CD4-positive, alpha-beta T cell treated with Interferon gamma for 1 hour (primary cell): ENCODE measurements around the gene GLO1.
"Not testable (repeated sequence)": the region's sequence is repeated elsewhere in the genome, so short reads cannot be mapped to it uniquely, and the experiment has no call there.

Source experiments
- DNase-seq: peaks from one replicate; pipeline ENCODE4 v3.0.0-alpha.2; 2020

The GLO1 gene

DNA sequence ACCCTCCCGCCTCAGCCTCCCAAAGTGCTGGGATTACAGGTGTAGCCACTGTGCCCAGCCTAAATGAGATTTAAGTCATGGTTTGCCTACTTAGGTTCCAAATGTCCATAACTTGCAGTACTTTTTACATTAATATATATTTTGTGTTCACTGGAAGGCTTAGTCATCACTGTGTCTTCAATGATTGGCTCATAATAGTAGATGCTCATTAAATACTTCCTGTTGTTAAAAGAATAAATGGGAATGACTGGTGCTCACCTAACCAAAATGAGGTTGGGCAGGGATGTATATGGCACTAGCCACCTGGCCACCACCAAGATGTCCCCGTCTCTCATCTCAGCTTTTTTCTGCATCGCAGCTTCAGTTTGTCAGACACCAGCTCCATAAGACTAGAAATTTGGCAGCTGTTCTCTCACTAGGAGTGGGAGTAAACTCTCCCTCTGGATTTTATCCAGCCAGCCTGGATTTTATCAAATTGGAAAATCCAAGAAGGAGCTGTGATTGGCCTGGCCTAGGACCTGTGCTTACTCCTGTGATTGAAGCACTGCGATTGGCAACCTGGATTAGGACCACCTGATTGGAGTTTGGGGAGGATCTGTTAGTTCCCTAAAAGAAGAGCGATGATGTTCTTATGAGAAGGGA, 1.1 kb upstream of the GLO1 start:
- DNase-seq, result no peak

DNA sequence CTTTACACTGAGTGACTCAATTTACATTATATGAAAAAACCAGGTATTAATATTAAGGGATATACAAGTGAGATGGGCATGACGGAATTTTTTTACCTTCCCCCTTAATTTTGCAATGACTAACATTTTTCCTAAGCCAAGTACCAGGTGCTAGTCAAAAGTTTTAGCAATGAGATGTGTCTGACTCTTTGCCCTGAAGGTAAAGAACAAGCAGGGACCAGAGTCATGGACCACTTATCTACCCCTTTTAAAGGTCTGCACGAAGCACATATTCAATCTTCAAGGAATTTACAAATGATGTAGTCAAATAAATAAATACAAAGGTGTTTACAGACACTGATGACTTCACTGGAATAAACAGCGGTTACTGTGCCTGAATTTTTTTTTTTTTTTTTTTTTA, 1.4 kb downstream of the GLO1 start:
- DNase-seq, result no peak

DNA sequence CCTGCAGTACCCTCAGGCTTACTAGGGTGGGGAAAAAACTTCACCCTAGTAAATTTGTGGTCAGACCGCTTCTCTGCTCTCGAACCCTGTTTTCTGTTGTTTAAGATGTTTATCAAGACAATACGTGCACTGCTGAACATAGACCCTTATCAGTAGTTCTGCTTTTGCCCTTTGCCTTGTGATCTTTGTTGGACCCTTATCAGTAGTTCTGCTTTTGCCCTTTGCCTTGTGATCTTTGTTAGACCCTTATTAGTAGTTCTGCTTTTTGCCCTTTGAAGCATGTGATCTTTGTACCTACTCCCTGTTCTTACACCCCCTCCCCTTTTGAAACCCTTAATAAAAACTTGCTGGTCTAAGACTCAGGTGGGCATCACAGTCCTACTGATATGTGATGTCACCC, 3.2 kb downstream of the GLO1 start:
- not testable (repeated sequence) for DNase-seq

DNA sequence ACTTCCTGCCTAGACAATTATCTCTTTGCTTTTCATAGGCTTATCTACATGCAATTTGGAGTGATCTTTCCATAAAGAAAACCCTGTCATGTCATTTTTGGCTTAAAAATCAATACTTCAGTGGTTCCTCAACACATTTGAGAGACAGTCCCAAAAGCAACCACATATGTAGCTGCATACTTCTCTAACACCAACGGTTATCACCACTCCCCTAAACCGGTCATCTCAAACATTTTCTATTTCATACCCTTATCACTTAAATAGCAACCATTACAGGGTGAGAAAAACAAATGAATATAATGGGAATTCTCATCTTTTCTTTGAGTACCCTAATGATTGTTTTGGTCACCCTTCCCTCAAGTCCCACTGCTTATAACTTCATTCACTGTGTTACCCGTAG, 5.1 kb downstream of the GLO1 start:
- no peak for DNase-seq

DNA sequence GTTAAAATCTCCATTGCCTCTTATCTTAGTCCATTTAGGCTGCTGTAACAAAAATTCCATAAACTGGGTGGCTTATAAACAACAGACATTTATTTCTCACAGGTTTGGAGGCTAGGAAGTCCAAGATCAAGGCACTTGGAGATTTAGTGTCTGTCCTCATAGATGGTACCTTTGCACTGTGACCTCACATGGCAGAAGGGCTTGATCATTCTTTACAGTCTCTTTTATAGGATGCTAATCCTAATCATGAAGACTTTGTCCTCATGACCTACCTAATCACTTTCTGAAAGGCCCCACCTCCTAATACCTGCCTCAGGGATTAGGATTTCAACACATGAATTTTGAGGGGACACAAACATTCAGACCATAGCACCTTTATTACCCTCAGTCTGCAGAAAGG, 6.6 kb downstream of the GLO1 start:
- DNase-seq, result no peak

DNA sequence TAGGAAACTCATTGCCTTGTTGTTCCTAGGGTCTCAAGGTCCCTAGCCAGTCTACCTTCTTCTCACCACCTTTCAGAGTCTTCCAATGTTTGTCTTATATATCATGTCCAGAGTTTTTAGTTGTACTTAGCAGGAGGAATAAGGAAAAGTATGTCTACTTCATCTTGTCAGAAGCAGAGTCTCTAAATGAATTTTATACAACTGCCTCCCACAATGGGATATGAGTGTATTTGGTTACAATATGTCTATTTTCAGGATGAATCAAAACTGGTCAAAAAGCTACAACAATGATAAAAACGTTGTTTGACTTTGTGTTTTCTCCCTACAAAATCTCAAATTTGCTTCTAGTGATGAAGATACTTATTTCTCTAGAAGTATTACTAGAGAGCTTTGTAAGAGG, 7.0 kb downstream of the GLO1 start:
- no peak for DNase-seq

DNA sequence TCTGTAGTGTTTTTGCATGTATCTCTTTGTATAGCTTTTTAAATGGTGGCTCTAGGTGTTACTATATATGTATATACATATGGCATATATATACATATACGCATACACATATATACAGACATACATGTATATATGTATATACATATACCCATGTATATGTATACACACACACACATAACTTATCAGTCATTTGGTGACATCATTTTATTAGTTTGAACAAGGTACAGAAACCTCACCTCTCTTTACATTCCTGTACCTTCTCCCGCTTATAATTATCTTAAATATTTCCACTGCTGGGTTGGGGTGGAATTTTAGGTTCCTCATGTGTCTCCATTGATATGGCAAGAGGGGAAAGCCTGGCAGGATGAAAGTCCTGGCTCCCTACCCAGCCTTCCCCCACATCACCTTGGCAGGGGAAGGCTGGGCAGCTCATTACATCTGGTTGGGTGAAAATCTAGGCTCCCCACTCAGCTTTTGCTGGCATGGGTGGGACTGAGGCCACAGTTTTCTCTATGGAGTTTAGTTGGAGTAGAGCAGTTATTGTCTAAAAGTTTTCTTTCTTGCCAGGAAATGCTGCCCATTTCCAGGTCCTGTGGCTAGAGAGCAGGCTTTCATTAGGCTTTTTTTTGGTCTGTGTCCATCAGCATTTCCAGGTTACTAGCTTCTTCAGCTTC, 7.6 kb downstream of the GLO1 start:
- no peak for DNase-seq

DNA sequence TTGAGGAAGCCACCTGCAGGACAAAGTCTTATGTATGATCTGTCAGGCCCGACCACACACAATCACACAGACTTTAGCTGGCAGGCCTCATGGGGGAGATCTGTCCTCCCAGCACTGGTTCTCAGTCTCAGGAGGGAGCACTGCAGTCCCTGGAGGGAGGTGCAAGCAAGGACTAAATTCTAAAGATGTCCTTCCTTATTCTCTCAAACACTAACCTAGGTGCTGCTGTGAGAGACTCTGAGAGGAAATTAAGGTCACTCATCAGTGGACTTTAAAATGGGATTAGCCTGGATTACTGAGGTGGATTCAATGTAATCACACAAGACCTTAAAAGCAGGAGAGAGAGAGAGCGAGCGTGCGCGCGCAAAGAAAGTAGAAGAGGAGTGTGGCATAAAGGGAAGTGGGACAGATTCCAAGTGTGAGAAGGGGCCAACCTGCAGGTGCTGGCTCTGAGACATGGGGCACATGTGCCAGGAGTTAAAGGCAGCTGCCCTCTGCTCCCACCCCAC, 14.3 kb downstream of the GLO1 start:
- peak; percentile 20 for DNase-seq

DNA sequence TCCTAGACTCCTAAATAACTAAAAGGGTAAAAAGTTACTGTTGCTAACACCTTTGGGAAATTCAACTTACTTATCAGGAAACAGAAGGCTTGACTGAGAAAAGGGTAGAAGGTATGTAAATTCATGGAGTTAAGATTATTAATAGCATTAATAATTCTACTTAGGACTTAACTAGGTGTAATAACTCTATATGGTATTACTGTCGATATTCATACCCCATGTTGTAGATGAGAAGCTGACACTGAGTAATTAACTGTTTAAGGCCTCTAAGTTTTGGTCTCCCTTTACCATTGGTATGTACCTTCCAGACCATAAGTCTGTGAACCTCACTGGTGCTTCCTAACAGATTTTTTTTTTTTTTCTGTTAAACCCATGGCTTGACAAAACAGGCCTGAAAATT, 15.4 kb downstream of the GLO1 start:
- no peak for DNase-seq

DNA sequence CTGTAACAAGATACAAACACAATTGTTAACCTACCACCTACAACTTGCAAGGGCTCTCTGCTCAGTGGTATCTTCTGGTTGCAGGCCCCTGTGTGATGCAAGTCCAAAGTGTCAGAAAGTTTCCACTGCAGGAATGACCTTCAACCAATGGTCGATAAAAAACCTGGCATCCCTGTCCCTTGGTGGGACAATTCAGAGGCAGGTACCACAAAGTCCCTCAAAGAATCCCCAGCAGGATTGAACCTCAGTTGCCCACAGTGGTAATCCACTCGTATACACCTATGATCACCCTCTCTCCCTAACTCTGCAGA, 15.9 kb downstream of the GLO1 start:
- no peak for DNase-seq

DNA sequence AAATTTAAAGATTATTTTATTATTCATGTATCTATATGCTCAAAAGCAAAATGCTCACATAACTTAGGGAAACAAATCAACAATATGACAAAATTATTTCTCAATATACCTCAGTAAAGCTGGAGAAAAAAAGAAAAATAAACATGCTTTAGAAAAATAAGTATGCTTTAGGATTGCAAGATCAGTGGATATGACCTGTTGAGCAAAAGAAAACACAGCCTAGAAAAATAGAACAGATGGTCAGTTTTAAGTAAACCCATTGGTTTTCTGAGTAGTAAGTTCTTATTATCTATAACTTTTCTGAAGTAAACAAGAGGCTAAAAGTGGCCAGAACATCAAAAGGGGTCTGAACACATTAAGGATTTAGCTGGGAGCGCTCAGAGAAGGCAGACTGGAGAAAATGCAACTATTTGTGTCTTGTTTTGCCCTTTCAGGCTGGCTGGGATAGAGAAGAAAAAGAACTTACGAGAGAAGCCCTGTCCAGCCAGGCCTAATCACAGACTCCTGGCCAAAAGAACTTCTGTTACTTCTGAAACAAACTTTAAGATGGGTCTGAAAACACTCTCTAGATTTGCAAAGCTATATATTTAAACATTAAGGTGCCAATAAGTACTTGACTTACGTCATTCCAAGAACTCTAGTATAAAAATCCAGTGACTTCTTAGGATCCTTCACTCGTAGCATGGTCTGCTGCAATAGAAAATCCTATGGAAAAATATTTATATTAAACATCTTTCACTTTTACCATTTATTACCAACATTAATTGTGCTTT, 16.5 kb downstream of the GLO1 start:
- no peak for DNase-seq

DNA sequence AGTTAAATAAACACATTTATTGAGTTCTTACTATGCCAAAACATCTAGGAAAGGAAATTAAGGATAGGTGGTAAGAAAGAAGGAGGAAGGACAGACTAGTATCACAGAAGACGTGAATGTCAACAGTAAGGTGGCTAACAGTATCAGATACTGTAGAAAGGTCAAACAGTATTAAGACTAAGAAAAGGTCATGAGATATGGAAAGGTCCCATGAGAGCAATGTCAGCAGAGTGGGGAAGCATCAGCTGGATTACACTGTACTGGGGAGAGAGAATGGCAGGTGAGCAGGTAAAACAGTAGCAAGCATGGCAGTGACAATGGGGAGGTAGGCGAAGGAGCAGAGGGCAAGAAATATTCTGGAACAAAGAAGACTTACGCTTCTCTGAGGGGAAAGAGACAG, 18.0 kb downstream of the GLO1 start:
- DNase-seq, result no peak

DNA sequence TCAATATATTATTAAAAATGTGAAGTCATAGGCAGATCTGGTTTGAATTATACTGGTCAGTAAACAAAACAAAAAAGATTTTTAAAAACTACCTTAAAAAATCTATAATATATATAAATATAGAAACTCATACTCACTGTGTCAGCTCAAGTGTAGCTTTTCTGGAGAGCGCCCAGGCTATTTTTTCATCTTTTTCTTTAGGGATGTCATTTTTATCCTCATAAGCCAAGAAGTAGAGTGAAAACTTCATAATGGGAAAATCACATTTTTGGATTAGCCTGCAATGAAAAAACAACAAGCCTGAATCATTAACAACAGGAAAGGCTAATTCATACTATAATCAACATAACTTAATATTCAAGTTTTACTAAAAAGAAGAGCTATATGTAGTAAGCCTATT, 18.7 kb downstream of the GLO1 start:
- no peak for DNase-seq

DNA sequence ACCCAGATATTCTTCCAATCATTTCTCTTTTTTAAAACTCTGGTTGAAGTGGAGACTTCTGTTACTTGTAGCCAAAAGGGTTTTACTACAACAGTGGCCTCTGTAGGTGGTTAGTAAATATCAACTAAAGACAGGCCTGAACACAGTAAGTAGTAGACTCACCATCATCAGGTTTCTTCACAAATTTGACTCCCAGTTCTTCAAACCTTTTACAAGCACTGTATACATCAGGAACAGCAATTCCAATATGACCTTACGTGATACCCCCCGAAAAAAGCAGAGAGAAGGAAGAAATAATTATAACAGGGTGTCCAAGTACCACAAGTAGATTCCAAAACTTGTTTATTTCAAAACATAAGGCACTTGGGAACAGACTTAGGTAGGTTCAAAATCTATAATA, 21.1 kb downstream of the GLO1 start:
- no peak for DNase-seq

DNA sequence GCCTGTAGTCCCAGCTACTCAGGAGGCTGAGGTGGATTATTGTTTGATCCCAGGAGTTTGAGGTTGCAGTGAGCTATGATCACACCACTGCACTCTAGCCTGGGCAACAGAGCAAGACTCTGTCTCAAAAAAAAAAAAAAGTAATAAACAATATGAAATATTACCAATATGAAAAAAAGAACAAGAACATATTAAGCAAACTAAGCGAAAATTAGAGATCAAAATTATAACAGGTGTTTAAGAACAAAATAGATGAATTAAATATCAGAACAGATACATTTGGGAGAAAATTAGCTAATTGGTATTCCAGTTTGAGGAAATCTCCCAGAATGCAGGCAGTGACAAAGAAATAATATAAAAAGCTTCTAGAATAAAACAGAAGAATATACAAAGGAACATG, 23.3 kb downstream of the GLO1 start:
- DNase-seq, result no peak

DNA sequence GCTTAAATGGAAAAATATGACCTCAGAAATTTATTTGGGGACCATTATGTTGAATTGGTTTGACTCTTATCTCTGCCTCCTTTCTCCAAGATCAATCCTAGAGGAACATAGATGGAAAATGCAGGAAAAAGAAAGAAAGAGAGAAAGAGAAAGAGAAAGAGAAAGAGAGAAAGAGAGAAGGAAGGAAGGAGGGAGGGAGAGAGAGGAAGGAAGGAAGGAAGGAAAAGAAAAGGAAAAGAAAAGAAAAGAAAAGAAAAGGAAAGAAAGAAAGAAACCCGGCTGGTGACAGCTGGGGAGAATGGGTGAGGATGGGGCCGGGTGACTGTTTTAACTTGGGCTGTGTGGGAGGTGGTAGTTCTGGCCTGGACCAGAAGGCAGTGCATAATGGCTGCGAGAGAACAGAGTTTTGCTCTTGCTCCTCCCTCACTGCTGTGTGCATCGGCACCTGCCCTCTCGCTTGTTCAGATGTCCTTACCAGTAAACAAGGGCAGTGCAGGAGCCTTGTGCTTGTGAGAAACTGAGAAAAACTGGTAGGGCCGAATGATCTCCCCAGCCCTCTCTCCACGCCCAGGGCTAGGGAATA, 24.7 kb downstream of the GLO1 start:
- DNase-seq, result no peak

DNA sequence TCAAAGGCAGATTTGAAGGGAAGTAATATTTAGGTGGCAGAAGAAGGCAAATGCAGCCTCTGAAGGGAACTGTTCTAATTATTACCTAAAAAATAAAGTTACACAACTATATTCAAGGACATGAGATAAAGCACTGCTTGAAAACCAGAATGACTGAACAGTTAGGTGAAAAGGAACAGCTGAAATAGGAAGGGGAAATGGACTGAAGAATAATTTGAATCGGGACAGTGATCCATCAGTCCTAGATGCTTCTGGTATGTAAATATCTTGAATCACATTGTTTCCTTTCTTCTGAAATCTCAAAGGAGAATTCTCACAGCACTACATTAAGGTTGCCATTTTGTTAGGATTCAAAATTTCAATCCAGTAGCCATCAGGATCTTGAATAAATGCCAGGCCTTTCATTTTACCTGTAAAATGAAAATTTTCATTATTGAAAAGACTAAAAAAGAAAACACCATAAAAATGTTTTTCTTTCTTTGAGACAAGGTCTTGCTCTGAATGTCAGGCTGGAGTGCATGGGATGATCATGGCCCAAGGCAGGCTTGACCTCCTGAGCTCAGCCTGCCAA, 25.9 kb downstream of the GLO1 start:
- no peak for DNase-seq

DNA sequence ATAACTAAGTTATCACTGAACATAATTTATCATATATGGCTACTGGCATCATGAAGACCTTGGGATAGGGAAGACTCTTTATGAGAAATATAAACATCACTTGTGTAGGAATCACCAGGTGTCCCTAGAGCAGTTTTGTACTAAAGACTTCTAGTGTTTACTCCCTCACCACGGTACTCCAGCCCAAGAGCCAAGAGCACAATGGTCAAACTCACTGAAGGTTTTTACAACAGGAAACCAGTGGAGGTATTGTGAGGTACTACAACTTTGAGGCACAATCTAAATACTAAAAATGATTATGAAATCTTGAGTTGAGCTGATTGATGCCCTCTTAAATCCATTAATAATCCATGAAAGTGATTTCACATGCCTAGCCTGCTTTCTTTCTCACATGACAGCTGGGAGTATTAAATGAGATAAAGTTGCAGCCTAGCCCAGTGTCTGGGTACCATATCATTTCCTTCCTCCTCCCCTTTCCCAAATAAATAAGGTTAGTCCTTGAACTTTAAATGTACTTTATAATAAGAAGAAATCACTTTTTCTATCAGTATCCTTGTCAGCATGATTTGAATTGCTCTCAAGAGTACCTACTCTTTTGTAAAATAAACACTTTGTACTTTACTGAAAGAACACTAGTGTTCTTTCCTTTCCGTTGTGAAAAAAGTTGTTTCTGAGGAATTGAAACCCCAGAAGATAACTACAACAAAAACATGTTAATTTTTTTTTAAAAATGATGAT, 26.5 kb downstream of the GLO1 start:
- no peak for DNase-seq

DNA sequence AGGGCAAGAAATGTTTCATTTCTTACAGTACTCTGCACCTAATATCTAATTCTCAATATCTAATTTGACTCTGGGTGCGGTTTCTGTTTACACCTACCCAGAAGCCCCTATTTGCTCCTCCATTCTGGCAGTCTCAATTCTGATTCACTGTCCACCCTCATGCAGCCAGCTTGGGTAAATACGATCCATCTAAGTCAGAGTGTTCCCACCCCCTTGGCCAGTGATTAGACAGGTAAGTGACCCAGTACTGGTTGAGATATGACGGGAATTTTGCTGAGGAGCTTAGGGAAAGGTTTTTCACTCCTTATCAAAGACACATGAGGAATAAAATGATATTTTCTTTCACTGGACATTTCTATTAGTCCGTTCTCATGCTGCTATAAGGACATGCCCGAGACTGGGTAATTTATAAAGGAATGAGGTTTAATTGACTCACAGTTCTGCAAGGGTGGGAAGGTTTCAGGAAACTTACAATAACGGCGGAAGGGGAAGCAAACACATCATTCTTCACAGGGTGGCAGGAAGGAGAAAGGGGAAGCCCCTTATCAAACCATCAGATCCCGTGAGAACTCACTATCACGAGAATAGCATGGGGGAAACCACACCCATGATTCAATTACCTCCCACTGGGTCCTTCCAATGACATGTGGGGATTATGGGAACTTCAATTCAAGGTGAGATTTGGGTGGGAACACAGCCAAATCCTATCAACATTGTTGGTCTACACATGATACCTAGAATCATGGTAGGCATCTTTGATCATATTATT, 29.4 kb downstream of the GLO1 start:
- DNase-seq, result no peak

DNA sequence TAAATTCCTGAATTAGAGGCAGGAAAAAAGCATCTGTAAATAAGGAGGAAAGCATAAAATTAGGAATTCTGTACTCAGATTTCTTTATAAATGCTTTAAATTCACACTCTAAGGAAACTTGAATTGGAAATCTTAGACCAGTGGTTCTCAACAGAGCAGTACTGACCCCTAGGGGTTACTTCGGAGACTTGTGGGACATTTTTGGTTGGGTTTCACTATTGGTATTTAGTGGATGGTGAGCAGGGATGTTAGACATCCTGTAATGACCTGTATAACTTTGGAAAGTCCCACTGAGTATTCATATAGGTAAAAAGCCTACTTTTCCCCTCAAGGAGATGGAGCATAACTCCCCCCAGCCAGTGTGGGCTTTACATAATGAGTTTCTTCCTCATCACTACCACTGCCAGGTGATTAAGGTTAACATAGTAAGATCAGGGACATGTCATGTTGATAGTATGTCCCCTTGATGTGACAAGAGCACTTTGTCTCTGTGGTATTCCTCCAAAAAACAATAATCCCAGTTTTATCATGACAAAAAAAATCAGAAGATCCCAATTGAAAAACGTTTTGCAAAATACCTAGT, 31.0 kb downstream of the GLO1 start:
- no peak for DNase-seq

DNA sequence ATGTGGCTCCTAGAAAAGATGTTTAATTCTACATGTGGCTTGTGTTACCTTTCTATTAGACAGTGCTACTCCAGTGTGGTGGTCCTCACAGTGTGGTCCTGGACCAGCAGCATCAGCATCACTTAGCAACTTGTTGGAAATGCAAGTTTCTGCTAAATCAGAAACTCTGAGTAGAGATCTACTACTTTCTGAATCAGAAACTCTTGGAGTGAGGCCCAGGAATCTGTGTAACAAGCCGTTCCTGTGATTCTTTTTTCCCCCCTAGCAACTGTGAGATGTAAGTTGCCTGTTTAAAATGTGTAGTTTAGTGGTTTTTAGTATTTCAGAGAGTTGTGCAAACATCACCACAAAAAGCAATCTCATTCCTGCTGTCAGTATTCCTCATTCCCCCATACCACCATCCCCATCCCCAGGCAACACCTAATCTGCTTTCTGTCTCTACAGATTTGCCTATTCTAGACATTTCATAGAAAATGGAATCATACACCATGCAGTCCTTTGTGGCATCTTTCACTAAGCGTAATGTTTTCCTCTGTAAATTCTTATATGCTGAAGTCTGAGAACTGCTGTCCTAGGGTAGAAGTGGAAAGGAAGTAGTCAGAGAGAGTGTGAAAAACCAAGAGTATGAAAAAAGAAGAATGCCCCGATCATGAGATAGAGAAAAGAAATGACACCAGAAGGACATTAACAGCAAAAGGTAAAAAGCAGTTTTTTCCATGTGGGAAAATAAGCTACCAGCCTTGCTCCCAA, 44.4 kb downstream of the GLO1 start:
- DNase-seq, result no peak
